HL-60 (cell line): Measurements from ENCODE around the gene FNIP2.

ENCODE experiments used
- DNase-seq, 2 experiments: peaks; one replicate each; pipeline ENCODE4 v3.0.0-alpha.2; 2010 to 2020; ENCODE audit warnings: low read depth in 1 of 2, low spot score in 1 of 2
- H3K27ac ChIP-seq: fragments of 250-450 bp; sonication (Bioruptor Pico); replicated peaks from 2 replicates; pipeline ENCODE4 v1.5.1; 2020; ENCODE audit warnings: mild to moderate bottlenecking, moderate library complexity
- H3K27me3 ChIP-seq: fragments of 250-450 bp; sonication (Bioruptor Pico); 2 replicates; pipeline ENCODE4 v1.5.1; 2021; ENCODE audit warnings: mild to moderate bottlenecking, moderate library complexity; ENCODE audit not compliant: insufficient read depth, poor library complexity, severe bottlenecking
- H3K4me3 ChIP-seq: replicated peaks from 2 replicates; pipeline ENCODE4 v1.5.1; 2011; ENCODE audit warnings: mild to moderate bottlenecking, control low read depth, low read length; ENCODE audit not compliant: insufficient read depth
- GABPA ChIP-seq: IDR thresholded peaks from 2 replicates; pipeline ENCODE4 v1.6.1; 2012; ENCODE audit warnings: low read depth
- POLR2AphosphoS5 ChIP-seq: IDR thresholded peaks from 2 replicates; pipeline ENCODE4 v1.6.1; 2012; ENCODE audit warnings: low read depth
- SPI1 ChIP-seq: IDR thresholded peaks from 2 replicates; pipeline ENCODE4 v1.6.1; 2012; ENCODE audit warnings: low read depth, mild to moderate bottlenecking, borderline replicate concordance
- TF ChIP-seq, protein P1 (sequence below): IDR thresholded peaks from 2 replicates; pipeline ENCODE4 v1.6.1; 2012; ENCODE audit warnings: low read depth; ENCODE audit not compliant: insufficient replicate concordance
- TF ChIP-seq, protein P2 (sequence below): IDR thresholded peaks from one replicate; pipeline ENCODE4 v1.5.1; 2011; ENCODE audit warnings: low read length, control low read depth, inconsistent platforms; ENCODE audit not compliant: insufficient read depth

FNIP2 gene

DNA sequence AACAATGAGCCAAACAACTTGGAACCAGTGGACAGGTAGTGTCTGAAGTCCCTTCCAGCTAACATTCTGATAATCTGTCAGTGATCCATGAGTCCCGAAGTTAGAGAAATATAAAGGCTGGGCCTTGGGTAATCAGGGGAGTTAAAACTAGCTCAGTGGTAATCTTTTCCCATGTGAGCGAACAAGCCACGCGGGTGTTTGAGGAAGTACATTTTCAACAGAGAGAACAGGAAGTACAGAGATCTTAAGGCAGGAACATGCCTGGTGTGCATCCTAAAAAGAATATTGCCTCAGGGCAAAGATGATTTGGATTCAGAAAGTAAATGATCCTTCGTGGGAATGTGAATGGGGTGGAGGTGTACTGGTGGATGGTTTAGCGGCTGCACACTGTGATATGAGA is 42.9 kb downstream of the FNIP2 start:
- H3K27ac ChIP-seq, result peak overlapping the region; percentile 69
- no peak overlapping the region for H3K4me3 ChIP-seq
- TF ChIP-seq SPI1, result peak; percentile 76; the same call in 1 of the 2 replicates
- TF ChIP-seq POLR2AphosphoS5, result peak; percentile 43; the same call in 1 of the 2 replicates
- TF ChIP-seq, protein P1, sequence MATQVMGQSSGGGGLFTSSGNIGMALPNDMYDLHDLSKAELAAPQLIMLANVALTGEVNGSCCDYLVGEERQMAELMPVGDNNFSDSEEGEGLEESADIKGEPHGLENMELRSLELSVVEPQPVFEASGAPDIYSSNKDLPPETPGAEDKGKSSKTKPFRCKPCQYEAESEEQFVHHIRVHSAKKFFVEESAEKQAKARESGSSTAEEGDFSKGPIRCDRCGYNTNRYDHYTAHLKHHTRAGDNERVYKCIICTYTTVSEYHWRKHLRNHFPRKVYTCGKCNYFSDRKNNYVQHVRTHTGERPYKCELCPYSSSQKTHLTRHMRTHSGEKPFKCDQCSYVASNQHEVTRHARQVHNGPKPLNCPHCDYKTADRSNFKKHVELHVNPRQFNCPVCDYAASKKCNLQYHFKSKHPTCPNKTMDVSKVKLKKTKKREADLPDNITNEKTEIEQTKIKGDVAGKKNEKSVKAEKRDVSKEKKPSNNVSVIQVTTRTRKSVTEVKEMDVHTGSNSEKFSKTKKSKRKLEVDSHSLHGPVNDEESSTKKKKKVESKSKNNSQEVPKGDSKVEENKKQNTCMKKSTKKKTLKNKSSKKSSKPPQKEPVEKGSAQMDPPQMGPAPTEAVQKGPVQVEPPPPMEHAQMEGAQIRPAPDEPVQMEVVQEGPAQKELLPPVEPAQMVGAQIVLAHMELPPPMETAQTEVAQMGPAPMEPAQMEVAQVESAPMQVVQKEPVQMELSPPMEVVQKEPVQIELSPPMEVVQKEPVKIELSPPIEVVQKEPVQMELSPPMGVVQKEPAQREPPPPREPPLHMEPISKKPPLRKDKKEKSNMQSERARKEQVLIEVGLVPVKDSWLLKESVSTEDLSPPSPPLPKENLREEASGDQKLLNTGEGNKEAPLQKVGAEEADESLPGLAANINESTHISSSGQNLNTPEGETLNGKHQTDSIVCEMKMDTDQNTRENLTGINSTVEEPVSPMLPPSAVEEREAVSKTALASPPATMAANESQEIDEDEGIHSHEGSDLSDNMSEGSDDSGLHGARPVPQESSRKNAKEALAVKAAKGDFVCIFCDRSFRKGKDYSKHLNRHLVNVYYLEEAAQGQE, result no peak
- DNase-seq, result peak; percentile 33 to 81
- no peaks in the 10 kb centered on the region for H3K27me3 ChIP-seq

DNA sequence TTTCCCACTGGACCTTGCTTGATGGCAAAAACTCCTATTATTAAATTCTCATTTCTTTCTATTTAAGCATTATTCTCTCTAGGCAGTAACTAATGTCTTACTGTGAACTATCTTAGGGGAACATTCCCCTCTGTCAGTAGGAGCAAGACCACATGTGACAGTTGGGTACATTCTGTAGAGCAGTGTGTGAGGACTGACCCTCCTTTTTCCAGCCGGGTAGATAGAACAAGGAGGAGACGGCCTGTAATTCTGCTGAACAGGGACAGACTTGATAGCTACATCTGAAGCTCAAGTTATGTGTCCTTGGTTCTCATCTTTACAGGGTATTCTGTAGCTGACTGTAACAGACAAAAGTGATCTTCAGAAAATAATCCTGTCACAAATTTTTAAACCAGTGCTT is 43.3 kb downstream of the FNIP2 start:
- no peak for DNase-seq
- peak overlapping the region; percentile 69 for H3K27ac ChIP-seq
- no peaks in the 10 kb centered on the region for H3K27me3 ChIP-seq
- no peak overlapping the region for H3K4me3 ChIP-seq
- TF ChIP-seq POLR2AphosphoS5 (no peak), GABPA (no peak), SPI1 (no peak)
- TF ChIP-seq, protein P2, sequence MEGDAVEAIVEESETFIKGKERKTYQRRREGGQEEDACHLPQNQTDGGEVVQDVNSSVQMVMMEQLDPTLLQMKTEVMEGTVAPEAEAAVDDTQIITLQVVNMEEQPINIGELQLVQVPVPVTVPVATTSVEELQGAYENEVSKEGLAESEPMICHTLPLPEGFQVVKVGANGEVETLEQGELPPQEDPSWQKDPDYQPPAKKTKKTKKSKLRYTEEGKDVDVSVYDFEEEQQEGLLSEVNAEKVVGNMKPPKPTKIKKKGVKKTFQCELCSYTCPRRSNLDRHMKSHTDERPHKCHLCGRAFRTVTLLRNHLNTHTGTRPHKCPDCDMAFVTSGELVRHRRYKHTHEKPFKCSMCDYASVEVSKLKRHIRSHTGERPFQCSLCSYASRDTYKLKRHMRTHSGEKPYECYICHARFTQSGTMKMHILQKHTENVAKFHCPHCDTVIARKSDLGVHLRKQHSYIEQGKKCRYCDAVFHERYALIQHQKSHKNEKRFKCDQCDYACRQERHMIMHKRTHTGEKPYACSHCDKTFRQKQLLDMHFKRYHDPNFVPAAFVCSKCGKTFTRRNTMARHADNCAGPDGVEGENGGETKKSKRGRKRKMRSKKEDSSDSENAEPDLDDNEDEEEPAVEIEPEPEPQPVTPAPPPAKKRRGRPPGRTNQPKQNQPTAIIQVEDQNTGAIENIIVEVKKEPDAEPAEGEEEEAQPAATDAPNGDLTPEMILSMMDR, result no peak
- TF ChIP-seq, protein P1, result no peak

DNA sequence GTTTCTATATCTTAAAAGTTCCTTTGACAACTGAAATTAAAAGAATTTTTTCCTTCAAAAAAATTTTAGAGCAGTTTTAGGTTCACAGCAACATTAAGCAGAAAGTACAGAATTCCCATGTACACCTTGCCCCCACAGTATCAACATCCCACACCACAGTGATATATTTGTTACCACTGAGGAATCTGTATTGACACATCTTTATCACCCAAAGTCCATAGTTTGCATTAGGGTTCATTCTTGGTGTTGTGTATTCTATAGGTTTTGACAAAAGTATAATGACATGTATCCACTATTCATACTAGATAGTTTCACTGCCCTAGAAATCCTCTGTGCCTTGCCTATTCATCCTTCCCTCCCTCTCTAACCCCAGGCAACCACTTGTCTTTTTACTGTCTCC is 43.7 kb downstream of the FNIP2 start:
- Histone ChIP-seq H3K27ac (peak overlapping the region; percentile 69), H3K27me3 (no peaks in the 10 kb centered on the region), H3K4me3 (no peak overlapping the region)
- TF ChIP-seq, protein P1, result no peak
- TF ChIP-seq SPI1, result no peak
- TF ChIP-seq POLR2AphosphoS5, result no peak
- no peak for TF ChIP-seq GABPA
- TF ChIP-seq, protein P2, result no peak
- DNase-seq, result no peak

DNA sequence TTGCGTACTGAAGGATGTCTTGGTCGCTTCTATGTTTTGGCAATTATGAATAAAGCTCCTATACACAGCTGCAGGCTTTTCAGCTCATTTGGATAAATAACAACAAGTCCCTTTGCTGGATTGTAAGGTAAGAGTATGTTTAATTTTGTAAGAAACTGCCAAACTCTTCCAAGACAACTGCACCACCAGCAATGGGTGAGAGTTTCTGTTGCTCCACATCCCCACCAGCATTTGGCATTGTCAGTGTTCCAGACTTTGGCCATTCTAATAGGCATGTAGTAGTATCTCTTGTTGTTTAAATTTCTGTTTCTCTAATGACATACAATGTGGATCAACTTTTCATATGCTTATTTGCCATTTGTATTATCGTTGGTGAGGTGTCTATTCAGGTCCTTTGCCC is 44.3 kb downstream of the FNIP2 start:
- no peak for DNase-seq

More for the DNA sequence above, 44.3 kb downstream of the FNIP2 start:
- TF ChIP-seq, protein P2, result no peak
- no peak for TF ChIP-seq SPI1
- TF ChIP-seq POLR2AphosphoS5, result no peak
- TF ChIP-seq, protein P1, result no peak
- no peak for TF ChIP-seq GABPA
- no peak overlapping the region for H3K4me3 ChIP-seq
- H3K27me3 ChIP-seq, result no peaks in the 10 kb centered on the region
- H3K27ac ChIP-seq, result no peak overlapping the region
